ENCODE data around the gene IL22RA2. TPM values are rescaled to one million over a fixed set of nuclear protein-coding genes. Genes with fewer than 3 reads are reported as not detected.

The IL22RA2 gene
- polyA plus RNA-seq, 1 of the 3 experiments (the other 2 are of a cell fraction): not detected

DNA sequence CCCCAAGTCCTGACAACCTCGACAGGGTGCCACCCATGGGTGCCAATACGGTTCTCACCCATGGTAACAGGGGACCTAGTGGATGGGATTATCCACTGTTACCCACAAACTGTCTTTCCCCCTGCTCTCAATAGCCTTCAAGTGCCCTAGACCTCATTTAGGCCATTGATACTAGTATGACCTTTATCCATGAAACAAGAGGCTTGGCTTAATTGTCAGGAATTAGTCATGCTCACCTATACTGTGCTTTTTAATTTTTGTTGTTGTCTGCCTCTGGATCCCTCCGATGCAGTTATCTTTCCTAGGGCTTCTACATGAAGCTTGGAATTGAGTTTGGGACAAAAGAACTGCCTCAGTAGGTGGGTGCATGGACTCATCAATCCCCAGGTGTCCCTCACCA, 11.8 kb upstream of the IL22RA2 start:
- no peak for DNase-seq
- Histone ChIP-seq H3K27me3 (ENCODE audit: insufficient read depth) (no peaks in the 10 kb centered on the region), H3K27ac (ENCODE audit: low read depth in 2 of 2, low read length in 1 of 2) (no peak overlapping the region), H3F3A (replicated peaks; ENCODE audit: insufficient read depth) (no peaks in the 10 kb centered on the region), H3K9ac (no peak overlapping the region), H3K4me1 (ENCODE audit: control insufficient read depth in 1 of 2, insufficient read depth in 2 of 2, low read depth in 1 of 2, low read length in 1 of 2) (no peaks in the 10 kb centered on the region), H3K36me3 (replicated peaks in 1 of 2; ENCODE audit: control insufficient read depth in 1 of 2, insufficient read depth in 2 of 2, low read length in 1 of 2) (peaks cover 0 to 3% of the 10 kb centered on the region in 2 experiments), H4K20me1 (ENCODE audit: insufficient read depth) (no peaks in the 10 kb centered on the region), H3K79me2 (ENCODE audit: insufficient read depth) (no peaks in the 10 kb centered on the region), H2AFZ (ENCODE audit: low read depth) (no peak overlapping the region), H3K4me2 (no peak overlapping the region), H3K4me3 (ENCODE audit: low read depth in 2 of 2, low read length in 1 of 2) (no peak overlapping the region), H3K9me2 (no peaks in the 10 kb centered on the region), H3K9me3 (peaks cover 15% of the 10 kb centered on the region)
- no peak for TF ChIP-seq MXI1 (IDR thresholded peaks at IDR 0.05; ENCODE audit: low read depth, low read length)
- TF ChIP-seq EZH2phosphoT487 (IDR thresholded peaks at IDR 0.05; ENCODE audit: borderline replicate concordance, low read depth): no peak
- TF ChIP-seq CHD2 (IDR thresholded peaks at IDR 0.05; ENCODE audit: low read length, partially characterized antibody): no peak
- TF ChIP-seq JUND (IDR thresholded peaks at IDR 0.05): no peak
- TF ChIP-seq GABPA (IDR thresholded peaks at IDR 0.05; ENCODE audit: low read depth): no peak
- no peak for TF ChIP-seq ELF1 (IDR thresholded peaks at IDR 0.05)
- TF ChIP-seq POLR2AphosphoS5 (IDR thresholded peaks at IDR 0.05; ENCODE audit: low read depth, low read length): no peak
- TF ChIP-seq TEAD4 (IDR thresholded peaks at IDR 0.05; ENCODE audit: borderline replicate concordance, insufficient read depth): no peak
- TF ChIP-seq FOSL2 (IDR thresholded peaks at IDR 0.05; ENCODE audit: borderline replicate concordance, low read depth): no peak
- no peak for TF ChIP-seq NFIC (IDR thresholded peaks at IDR 0.05; ENCODE audit: borderline replicate concordance)
- no peak for TF ChIP-seq NRF1 (IDR thresholded peaks at IDR 0.05; ENCODE audit: low read depth, low read length)
- 0% methylated on average over 3 of the region's 3 CpGs for WGBS (ENCODE audit: low lambda C conversion rate)
- POLR2A ChIA-PET: no interaction called here
- CTCF ChIA-PET: no interaction called here

- Histone ChIP-seq H3F3A (replicated peaks; ENCODE audit: insufficient read depth) (no peaks in the 10 kb centered on the region), H3K4me1 (ENCODE audit: control insufficient read depth in 1 of 2, insufficient read depth in 2 of 2, low read depth in 1 of 2, low read length in 1 of 2) (no peaks in the 10 kb centered on the region), H3K27me3 (ENCODE audit: insufficient read depth) (no peaks in the 10 kb centered on the region), H3K4me3 (ENCODE audit: low read depth in 2 of 2, low read length in 1 of 2) (no peak overlapping the region), H3K4me2 (no peak overlapping the region), H3K27ac (ENCODE audit: low read depth in 2 of 2, low read length in 1 of 2) (no peak overlapping the region), H3K9me2 (no peaks in the 10 kb centered on the region), H3K9ac (no peak overlapping the region), H3K36me3 (replicated peaks in 1 of 2; ENCODE audit: control insufficient read depth in 1 of 2, insufficient read depth in 2 of 2, low read length in 1 of 2) (no peaks in the 10 kb centered on the region), H4K20me1 (ENCODE audit: insufficient read depth) (no peaks in the 10 kb centered on the region), H2AFZ (ENCODE audit: low read depth) (no peak overlapping the region), H3K9me3 (0 out of 2 replicates have a peak, but pooled peaks cover 13% of the 10 kb centered on the region), H3K79me2 (ENCODE audit: insufficient read depth) (no peaks in the 10 kb centered on the region)
- ChIA-PET POLR2A (no interaction called here), CTCF (no interaction called here)
- no peak for DNase-seq
- TF ChIP-seq POLR2AphosphoS5 (IDR thresholded peaks at IDR 0.05; ENCODE audit: low read depth, low read length) (no peak), RXRA (IDR thresholded peaks at IDR 0.05; ENCODE audit: borderline replicate concordance, low read depth) (no peak), CHD2 (IDR thresholded peaks at IDR 0.05; ENCODE audit: low read length, partially characterized antibody) (no peak), JUND (IDR thresholded peaks at IDR 0.05) (no peak), MXI1 (IDR thresholded peaks at IDR 0.05; ENCODE audit: low read depth, low read length) (no peak), TAF1 (IDR thresholded peaks at IDR 0.05; ENCODE audit: borderline replicate concordance, low read depth, low read length) (no peak), TCF12 (IDR thresholded peaks at IDR 0.05) (no peak), ZBTB33 (IDR thresholded peaks at IDR 0.05; ENCODE audit: borderline replicate concordance, low read depth) (no peak), ELF1 (IDR thresholded peaks at IDR 0.05) (no peak), GATA2 (CRISPR knock-in tag; IDR thresholded peaks at IDR 0.05) (no peak), RFX5 (IDR thresholded peaks at IDR 0.05; ENCODE audit: low read length) (no peak), MEF2A (IDR thresholded peaks at IDR 0.05; ENCODE audit: borderline replicate concordance, low read depth) (no peak)
- TF ChIP-seq, protein P1, sequence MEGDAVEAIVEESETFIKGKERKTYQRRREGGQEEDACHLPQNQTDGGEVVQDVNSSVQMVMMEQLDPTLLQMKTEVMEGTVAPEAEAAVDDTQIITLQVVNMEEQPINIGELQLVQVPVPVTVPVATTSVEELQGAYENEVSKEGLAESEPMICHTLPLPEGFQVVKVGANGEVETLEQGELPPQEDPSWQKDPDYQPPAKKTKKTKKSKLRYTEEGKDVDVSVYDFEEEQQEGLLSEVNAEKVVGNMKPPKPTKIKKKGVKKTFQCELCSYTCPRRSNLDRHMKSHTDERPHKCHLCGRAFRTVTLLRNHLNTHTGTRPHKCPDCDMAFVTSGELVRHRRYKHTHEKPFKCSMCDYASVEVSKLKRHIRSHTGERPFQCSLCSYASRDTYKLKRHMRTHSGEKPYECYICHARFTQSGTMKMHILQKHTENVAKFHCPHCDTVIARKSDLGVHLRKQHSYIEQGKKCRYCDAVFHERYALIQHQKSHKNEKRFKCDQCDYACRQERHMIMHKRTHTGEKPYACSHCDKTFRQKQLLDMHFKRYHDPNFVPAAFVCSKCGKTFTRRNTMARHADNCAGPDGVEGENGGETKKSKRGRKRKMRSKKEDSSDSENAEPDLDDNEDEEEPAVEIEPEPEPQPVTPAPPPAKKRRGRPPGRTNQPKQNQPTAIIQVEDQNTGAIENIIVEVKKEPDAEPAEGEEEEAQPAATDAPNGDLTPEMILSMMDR (IDR thresholded peaks at IDR 0.05): no peak
- TF ChIP-seq, protein P2, sequence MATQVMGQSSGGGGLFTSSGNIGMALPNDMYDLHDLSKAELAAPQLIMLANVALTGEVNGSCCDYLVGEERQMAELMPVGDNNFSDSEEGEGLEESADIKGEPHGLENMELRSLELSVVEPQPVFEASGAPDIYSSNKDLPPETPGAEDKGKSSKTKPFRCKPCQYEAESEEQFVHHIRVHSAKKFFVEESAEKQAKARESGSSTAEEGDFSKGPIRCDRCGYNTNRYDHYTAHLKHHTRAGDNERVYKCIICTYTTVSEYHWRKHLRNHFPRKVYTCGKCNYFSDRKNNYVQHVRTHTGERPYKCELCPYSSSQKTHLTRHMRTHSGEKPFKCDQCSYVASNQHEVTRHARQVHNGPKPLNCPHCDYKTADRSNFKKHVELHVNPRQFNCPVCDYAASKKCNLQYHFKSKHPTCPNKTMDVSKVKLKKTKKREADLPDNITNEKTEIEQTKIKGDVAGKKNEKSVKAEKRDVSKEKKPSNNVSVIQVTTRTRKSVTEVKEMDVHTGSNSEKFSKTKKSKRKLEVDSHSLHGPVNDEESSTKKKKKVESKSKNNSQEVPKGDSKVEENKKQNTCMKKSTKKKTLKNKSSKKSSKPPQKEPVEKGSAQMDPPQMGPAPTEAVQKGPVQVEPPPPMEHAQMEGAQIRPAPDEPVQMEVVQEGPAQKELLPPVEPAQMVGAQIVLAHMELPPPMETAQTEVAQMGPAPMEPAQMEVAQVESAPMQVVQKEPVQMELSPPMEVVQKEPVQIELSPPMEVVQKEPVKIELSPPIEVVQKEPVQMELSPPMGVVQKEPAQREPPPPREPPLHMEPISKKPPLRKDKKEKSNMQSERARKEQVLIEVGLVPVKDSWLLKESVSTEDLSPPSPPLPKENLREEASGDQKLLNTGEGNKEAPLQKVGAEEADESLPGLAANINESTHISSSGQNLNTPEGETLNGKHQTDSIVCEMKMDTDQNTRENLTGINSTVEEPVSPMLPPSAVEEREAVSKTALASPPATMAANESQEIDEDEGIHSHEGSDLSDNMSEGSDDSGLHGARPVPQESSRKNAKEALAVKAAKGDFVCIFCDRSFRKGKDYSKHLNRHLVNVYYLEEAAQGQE (IDR thresholded peaks at IDR 0.05; ENCODE audit: low read depth, low read length): no peak
- TF ChIP-seq, protein P3, sequence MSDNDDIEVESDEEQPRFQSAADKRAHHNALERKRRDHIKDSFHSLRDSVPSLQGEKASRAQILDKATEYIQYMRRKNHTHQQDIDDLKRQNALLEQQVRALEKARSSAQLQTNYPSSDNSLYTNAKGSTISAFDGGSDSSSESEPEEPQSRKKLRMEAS (IDR thresholded peaks at IDR 0.05; ENCODE audit: low read depth): no peak
These were observed 9.2 kb upstream of the IL22RA2 start for GRCh38 chr6:137182654-137183073.
